Skeletal muscle satellite cell (primary cell): ENCODE data around the gene SLC26A4.
A peak's percentile ranks its signal among the peaks of the same experiment; 100 is the strongest.

Source experiments
- H3K27me3 ChIP-seq: 2 replicates; pipeline ENCODE4 v1.7.0; 2013; ENCODE audit warnings: low read length; ENCODE audit not compliant: control insufficient read depth, insufficient read depth
- H3K36me3 ChIP-seq: 2 replicates; pipeline ENCODE4 v1.7.0; 2013; ENCODE audit warnings: mild to moderate bottlenecking, control low read depth, low read length; ENCODE audit not compliant: insufficient read depth
- H3K4me1 ChIP-seq: 2 replicates; pipeline ENCODE4 v1.7.0; 2013; ENCODE audit warnings: low read length; ENCODE audit not compliant: control insufficient read depth, insufficient read depth
- H3K4me2 ChIP-seq: 2 replicates; pipeline ENCODE4 v1.7.0; 2013; ENCODE audit warnings: mild to moderate bottlenecking, low read length
- H3K4me3 ChIP-seq: 2 replicates; pipeline ENCODE4 v1.7.0; 2013; ENCODE audit warnings: low read length
- H3K9ac ChIP-seq: 2 replicates; pipeline ENCODE4 v1.7.0; 2013; ENCODE audit warnings: mild to moderate bottlenecking, low read depth, low read length, moderate library complexity
- H3K9me3 ChIP-seq: replicated peaks from 2 replicates; pipeline ENCODE4 v1.7.0; 2013; ENCODE audit warnings: mild to moderate bottlenecking, control low read depth, low read length

SLC26A4 gene

DNA sequence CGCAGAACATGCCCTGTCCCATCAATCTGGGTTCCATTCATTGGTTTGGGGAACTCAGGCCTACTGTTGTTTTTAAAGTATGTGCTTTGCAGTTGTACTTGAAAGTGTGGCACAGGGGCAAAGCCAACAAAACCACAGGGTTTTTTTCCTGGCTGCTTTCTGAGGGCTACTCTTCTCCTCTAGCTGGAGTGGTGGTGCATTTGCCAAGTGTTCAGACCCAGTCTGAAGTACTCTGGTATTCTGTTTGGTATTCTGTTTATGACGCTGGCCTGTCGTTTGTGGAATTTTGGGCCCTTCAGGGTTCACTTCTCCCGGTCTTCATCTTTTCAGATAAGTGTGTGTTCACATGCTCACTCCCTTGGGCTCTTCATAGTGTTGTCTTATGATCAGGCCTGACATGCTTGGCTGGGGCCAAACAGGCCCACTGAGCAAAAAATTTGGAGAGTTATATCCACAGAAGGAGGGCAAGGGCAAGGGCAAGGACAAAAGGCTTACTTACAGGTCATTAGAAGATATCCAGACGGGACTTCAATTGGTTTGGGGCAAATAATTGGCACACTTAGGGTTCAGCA is 26.3 kb downstream of the SLC26A4 start:
- Histone ChIP-seq H3K4me3 (no peak overlapping the region), H3K36me3 (no peaks in the 10 kb centered on the region), H3K9me3 (no peaks in the 10 kb centered on the region), H3K27me3 (no peaks in the 10 kb centered on the region), H3K4me1 (peaks cover 22% of the 10 kb centered on the region), H3K9ac (no peak overlapping the region), H3K4me2 (no peak overlapping the region)

DNA sequence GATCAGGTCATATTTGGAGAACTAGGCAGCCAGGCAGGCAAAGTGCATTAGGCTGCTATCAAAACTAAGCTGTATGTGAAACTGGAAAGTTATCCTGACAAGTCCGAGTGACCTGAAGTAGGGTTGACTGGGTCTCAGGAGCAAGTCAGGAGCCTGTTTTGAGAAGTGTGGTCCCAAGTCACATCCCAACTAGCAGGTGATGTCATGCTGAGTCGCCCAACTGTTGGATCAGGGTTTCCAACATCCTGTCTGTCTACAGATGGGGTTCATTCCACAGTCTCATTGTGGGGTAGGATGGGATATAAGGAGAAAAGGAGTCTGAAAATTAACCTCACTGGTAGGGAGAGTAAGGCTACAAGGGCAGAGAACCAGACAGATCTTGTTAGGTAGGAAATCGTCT is 27.0 kb downstream of the SLC26A4 start:
- Histone ChIP-seq H3K9me3 (no peaks in the 10 kb centered on the region), H3K36me3 (no peaks in the 10 kb centered on the region), H3K27me3 (no peaks in the 10 kb centered on the region), H3K9ac (no peak overlapping the region), H3K4me1 (peaks cover 29% of the 10 kb centered on the region), H3K4me2 (no peak overlapping the region), H3K4me3 (no peak overlapping the region)

DNA sequence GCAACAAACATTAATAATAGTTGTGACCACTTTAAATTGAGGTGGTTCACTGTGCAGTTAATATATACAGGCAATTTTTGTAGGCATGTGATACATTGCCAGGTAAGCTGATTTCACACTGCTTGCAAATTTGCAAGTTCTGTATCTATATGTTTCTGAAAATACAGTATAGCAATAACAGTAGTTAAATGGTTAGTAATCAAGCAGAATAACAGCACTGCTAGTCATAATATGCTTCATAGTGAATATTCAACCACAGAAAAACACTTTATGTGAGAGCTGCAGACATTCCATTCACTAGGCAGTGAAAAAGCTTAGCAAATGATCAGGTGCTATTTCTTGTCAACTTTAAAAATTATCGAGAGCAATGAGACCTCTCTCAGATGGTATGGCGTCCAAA is 28.9 kb downstream of the SLC26A4 start:
- Histone ChIP-seq H3K9me3 (no peaks in the 10 kb centered on the region), H3K36me3 (no peaks in the 10 kb centered on the region), H3K4me1 (peaks cover 48% of the 10 kb centered on the region), H3K9ac (no peak overlapping the region), H3K27me3 (no peaks in the 10 kb centered on the region), H3K4me3 (no peak overlapping the region), H3K4me2 (no peak overlapping the region)

DNA sequence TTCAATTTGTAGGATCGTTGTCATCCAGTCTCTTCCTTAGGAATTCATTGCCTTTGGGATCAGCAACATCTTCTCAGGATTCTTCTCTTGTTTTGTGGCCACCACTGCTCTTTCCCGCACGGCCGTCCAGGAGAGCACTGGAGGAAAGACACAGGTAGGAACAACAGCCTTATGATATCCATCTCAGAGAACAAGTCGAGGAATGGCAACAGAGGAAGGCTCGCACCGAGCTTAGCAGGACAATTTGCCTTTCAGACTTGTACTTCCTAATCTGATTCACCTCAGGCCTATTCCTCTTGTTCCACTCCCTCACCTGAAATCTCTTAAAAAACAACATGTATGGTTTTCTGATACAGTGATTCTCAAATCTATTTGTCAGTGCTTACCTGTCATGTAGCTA is 29.5 kb downstream of the SLC26A4 start:
- H3K4me1 ChIP-seq, result peaks cover 54% of the 10 kb centered on the region
- no peaks in the 10 kb centered on the region for H3K27me3 ChIP-seq
- H3K4me2 ChIP-seq, result no peak overlapping the region
- no peaks in the 10 kb centered on the region for H3K9me3 ChIP-seq
- H3K9ac ChIP-seq, result no peak overlapping the region
- H3K36me3 ChIP-seq, result no peaks in the 10 kb centered on the region
- no peak overlapping the region for H3K4me3 ChIP-seq

DNA sequence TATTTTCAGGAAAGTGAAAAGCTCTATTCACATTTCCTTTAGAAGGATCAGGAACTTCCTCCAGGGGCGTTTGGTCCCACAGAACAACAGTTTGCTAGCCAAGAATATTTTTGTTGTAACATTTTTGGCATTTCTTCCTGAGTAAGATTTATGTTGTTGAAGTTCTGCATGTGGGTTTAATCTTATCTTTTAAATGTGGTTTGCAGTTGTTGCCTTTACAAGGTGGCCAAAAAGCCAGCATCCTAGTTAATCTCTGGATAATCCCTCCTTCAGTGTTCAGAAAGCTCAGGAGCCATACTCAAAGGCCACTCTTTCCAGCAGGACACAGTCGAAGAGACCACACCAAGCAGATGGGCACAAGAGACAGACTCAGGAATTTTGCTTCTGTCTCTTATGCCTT is 30.0 kb downstream of the SLC26A4 start:
- H3K4me1 ChIP-seq, result peaks cover 55% of the 10 kb centered on the region
- H3K9ac ChIP-seq, result no peak overlapping the region

DNA sequence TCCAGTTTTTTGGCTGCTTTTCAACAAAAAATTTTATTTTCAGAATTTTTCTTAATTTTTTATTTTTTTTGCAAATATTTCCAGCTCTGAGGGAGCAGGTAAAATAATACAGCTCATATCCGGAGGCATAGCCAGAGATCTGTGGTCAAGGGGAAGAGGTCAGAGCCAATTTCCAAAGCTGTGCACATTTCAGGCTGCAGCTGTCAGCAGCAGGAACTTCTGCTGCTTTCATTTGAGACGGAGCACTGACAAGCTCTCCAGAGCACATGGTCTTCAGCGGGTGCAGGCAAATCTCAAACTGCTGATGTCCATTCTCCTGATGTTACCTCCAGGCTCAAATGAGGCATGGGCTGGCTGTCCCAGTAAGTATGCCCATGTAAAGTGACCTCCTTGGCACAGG is 31.1 kb downstream of the SLC26A4 start:
- Histone ChIP-seq H3K4me1 (peaks cover 55% of the 10 kb centered on the region), H3K4me2 (peak overlapping the region; percentile 72), H3K36me3 (no peaks in the 10 kb centered on the region), H3K27me3 (no peaks in the 10 kb centered on the region), H3K4me3 (peak overlapping the region; percentile 36), H3K9me3 (no peaks in the 10 kb centered on the region), H3K9ac (peak overlapping the region; percentile 8)

More for the DNA sequence above, 30.0 kb downstream of the SLC26A4 start:
- no peaks in the 10 kb centered on the region for H3K36me3 ChIP-seq
- H3K4me3 ChIP-seq, result no peak overlapping the region
- H3K4me2 ChIP-seq, result no peak overlapping the region
- no peaks in the 10 kb centered on the region for H3K27me3 ChIP-seq
- no peaks in the 10 kb centered on the region for H3K9me3 ChIP-seq

DNA sequence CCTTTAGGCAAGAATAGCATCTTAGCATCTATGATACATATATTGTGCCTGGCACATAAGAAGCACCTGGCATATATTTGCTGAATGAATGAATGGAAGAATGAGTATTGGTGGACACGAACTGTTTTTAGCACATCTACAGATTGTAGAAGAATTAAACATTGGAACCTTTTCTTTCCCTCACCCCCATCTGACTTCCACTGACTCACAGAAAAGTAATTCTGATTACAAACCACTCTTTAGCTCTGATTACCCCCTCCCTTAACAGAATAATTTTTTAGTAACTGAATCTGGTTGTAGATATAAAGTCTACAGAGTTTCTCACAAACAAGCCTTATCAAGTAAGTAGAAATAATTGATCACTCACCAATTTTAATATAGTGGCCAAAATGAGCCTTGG is 31.9 kb downstream of the SLC26A4 start:
- H3K4me2 ChIP-seq, result peak overlapping the region; percentile 72
- peak overlapping the region; percentile 36 for H3K4me3 ChIP-seq
- H3K9me3 ChIP-seq, result no peaks in the 10 kb centered on the region
- no peak overlapping the region for H3K9ac ChIP-seq
- no peaks in the 10 kb centered on the region for H3K27me3 ChIP-seq
- peaks cover 53% of the 10 kb centered on the region for H3K4me1 ChIP-seq
- H3K36me3 ChIP-seq, result no peaks in the 10 kb centered on the region

DNA sequence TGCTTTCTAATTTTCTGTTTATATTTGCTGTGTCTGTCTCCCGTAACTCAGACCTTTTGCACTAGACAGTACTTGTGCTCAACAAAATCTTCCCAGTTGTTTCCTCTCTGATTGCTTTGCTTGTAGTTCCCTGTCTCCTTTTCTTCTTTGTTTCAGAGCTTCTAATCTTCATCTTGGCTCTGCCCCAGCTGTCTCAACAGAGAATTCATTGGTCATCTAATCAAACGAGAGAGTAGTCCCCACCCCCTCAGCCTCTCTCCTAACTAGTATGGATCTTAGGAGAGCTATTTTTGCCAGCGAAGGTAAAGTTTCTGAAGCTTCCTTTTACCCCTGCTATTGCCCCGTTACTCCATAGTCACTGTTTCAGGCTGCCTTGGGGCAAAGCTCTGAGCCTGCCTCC is 32.8 kb downstream of the SLC26A4 start:
- no peaks in the 10 kb centered on the region for H3K9me3 ChIP-seq
- H3K4me3 ChIP-seq, result no peak overlapping the region
- no peaks in the 10 kb centered on the region for H3K27me3 ChIP-seq
- peaks cover 49% of the 10 kb centered on the region for H3K4me1 ChIP-seq
- no peak overlapping the region for H3K9ac ChIP-seq
- no peaks in the 10 kb centered on the region for H3K36me3 ChIP-seq
- peak overlapping the region; percentile 72 for H3K4me2 ChIP-seq

DNA sequence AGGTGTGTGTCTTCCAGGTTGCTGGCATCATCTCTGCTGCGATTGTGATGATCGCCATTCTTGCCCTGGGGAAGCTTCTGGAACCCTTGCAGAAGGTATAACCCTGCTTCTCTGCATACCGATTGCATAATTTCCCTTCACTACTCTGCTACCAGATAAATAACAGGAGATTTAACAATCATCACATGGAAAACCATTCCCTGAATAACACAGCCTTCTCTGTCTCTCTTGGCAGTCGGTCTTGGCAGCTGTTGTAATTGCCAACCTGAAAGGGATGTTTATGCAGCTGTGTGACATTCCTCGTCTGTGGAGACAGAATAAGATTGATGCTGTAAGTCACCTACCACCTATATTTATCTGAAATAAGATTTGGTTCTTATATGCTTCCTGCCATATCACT is 33.8 kb downstream of the SLC26A4 start:
- H3K9me3 ChIP-seq, result no peaks in the 10 kb centered on the region
- H3K27me3 ChIP-seq, result no peaks in the 10 kb centered on the region
- H3K4me3 ChIP-seq, result no peak overlapping the region
- H3K36me3 ChIP-seq, result no peaks in the 10 kb centered on the region
- peaks cover 49% of the 10 kb centered on the region for H3K4me1 ChIP-seq
- peak overlapping the region; percentile 47 for H3K4me2 ChIP-seq
- H3K9ac ChIP-seq, result no peak overlapping the region

DNA sequence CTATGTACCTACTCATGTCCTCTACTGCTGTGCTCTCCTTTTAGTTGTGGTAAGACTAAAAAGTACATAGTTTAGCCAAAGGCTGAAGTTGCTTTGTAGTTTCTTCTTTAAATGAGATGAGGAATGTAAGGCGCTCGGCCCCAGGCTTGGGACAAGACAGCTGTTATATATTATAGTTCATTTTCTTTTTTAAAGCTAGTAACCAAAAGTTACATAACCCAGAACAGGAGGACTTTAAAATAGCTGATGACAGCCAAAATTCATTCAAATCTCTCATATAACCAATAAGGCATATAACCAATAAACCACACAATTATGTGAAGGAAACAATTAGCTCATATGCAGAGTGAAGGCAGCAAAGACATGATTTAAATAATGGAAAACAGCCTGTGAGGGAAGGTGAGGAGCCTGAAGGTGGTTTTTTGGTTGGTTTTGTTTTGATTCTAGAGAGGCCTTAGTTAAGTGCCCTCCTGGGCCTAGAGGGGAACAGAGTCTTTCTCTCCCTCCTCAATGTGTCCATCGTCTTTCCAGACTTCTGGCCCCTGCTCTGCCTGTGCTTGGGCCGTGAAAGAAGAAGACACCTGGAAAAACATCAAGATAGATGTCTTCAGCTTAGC is 35.8 kb downstream of the SLC26A4 start:
- no peak overlapping the region for H3K4me2 ChIP-seq
- H3K9me3 ChIP-seq, result no peaks in the 10 kb centered on the region
- no peaks in the 10 kb centered on the region for H3K27me3 ChIP-seq
- no peak overlapping the region for H3K9ac ChIP-seq
- no peaks in the 10 kb centered on the region for H3K36me3 ChIP-seq
- no peak overlapping the region for H3K4me3 ChIP-seq
- peaks cover 40% of the 10 kb centered on the region for H3K4me1 ChIP-seq

DNA sequence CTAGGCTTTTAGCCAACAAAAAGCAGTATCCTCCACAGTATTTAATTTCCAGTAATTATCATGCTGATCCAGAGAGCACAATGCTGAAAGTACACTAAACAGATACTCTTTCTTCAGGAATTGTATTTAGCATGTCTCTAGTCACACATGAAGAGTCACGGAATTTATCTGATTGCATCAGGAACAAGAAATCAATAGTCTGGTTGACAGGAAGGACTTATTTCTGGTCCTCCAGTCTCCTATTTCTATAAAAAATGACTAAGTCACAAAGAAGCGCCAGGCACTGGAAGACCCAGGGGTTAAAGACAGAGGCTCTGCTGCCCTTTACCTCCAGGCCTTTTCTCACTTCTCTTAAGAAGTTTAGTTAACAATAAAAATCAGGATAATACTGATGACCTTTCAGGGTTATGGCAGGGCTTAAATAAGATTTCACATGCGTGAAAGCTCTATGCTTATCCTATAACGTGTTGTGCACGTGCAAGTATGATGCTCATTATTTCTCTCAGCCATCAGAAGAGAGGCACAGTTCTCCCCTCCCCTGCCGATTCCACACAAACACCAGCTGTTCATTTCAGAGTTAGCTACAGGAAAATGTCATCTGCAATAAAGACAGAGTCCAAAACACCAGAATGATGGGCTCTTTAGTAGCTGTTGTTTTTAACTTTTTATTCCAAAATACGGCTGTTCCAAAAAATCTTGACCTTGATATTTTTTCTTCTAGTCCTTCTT is 36.9 kb downstream of the SLC26A4 start:
- H3K9ac ChIP-seq, result no peak overlapping the region
- no peaks in the 10 kb centered on the region for H3K9me3 ChIP-seq
- H3K4me2 ChIP-seq, result no peak overlapping the region
- no peak overlapping the region for H3K4me3 ChIP-seq
- H3K27me3 ChIP-seq, result no peaks in the 10 kb centered on the region
- no peaks in the 10 kb centered on the region for H3K36me3 ChIP-seq
- H3K4me1 ChIP-seq, result peaks cover 30% of the 10 kb centered on the region

DNA sequence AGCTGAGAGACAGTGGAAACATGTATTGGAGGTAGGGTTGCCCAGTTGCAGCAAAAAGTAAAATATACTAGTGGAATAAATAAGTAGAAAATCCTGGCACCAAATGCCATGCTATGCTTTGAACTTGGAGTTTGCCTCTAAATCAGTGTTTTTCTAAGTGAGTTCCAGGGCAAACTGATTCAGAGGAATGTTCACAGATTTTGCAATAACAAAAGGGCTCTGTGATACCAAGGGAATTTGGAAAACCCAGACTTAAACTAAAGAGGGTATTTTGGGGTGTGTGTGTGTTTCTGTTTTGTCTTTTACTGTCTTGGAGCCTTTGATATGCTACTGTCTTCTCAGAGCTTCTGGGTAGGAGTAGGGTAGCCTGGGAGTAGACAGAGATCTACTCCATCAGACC is 39.9 kb downstream of the SLC26A4 start:
- H3K36me3 ChIP-seq, result no peaks in the 10 kb centered on the region
- peaks cover 3% of the 10 kb centered on the region for H3K4me1 ChIP-seq
- H3K9me3 ChIP-seq, result no peaks in the 10 kb centered on the region
- H3K4me3 ChIP-seq, result no peak overlapping the region
- no peak overlapping the region for H3K4me2 ChIP-seq
- no peak overlapping the region for H3K9ac ChIP-seq
- no peaks in the 10 kb centered on the region for H3K27me3 ChIP-seq
